NCI-H1092 (cell line): ENCODE measurements around the gene NFATC2.

ENCODE experiments used
- DNase-seq: peaks from one replicate; lab custom pipeline; 2025; lab: John Stamatoyannopoulos, UW

Gene NFATC2

DNA sequence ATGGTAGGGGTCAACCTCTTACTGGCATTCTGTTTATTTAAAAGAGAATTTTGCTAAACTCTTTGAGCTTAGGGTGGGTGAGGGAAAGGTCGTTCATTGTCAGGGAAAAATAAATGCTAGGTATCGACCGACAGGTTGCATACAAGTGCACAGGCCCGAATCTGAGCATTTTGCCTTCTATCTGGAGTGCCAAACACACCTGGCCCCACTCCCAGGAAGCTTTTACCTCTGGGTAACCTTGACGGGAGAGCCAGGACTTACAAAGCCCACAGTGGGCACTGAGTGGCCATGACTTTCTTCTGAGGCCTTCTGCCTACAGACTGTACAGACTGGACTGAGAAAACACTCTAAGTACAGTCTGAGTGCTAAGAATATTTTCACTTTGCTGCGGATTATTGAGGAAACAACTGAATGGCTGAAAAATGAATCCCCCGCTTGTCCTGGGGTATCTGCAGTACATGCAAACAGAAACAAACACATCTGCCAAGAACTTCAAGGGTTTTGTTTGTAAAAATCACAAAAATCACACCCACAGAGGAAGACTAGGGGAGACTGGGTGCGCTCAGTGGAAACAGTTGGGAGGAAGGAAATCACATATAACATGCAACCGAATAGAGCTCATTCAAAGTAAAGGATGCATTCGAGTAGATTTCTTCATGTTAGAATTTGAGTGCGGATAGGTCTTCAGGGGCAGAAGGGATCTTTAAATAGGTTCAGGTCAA is 152.8 kb downstream of the NFATC2 start:
- no peak for DNase-seq

- DNase-seq, result no peak
These were observed 153.6 kb downstream of the NFATC2 start for GRCh38 chr20:51388756-51389542.

GRCh38 chr20:51388227-51388626 is 154.3 kb downstream of the NFATC2 start:
- no peak for DNase-seq

GRCh38 chr20:51387125-51387875 is 155.2 kb downstream of the NFATC2 start:
- DNase-seq, result no peak

GRCh38 chr20:51386586-51386985 is 155.9 kb downstream of the NFATC2 start:
- no peak for DNase-seq

DNA sequence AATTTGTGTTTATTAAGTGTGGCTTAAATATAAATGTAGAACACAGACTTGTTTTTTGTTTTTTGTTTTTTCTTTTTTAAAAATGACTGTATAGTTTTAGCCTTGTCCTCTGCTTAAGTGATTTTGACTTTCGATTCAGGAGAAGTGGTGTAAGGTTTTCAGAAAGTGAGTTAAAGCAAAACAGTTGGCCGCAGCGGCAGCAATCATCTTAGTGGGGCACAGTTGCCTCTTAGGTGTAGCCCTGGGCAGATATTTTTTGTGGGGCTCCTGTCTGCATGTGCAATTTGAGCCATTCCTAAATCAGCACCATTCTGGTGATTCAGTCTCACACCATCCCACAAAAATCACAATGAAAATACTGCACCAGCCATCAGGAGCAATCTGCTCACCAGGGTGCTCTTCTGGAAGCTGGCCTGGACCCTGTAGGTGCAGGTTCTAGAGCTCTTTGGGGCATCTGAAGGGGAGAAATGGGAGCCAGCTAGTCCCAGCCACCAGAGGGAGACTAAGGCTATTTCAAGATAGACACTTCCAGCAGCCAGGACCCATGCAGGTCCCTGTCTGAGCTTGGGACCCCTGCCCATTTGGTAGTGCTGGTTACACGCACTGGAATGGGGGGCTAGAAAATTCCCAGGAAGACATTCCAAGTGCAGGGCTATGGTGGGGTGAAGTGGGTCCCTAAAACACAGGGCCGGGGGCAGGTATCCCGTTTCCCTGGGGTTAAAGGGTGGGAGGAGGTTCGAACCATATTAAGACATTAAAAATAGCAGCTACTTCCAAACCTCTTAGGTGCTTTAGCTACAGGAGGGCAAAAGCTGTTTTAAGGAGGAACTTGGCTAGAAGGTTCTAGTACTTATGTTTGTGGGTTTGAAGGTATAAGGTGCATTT is 156.6 kb downstream of the NFATC2 start:
- no peak for DNase-seq

GRCh38 chr20:51384875-51385274 is 157.6 kb downstream of the NFATC2 start:
- no peak for DNase-seq

GRCh38 chr20:51383891-51384510 is 158.5 kb downstream of the NFATC2 start:
- no peak for DNase-seq

DNA sequence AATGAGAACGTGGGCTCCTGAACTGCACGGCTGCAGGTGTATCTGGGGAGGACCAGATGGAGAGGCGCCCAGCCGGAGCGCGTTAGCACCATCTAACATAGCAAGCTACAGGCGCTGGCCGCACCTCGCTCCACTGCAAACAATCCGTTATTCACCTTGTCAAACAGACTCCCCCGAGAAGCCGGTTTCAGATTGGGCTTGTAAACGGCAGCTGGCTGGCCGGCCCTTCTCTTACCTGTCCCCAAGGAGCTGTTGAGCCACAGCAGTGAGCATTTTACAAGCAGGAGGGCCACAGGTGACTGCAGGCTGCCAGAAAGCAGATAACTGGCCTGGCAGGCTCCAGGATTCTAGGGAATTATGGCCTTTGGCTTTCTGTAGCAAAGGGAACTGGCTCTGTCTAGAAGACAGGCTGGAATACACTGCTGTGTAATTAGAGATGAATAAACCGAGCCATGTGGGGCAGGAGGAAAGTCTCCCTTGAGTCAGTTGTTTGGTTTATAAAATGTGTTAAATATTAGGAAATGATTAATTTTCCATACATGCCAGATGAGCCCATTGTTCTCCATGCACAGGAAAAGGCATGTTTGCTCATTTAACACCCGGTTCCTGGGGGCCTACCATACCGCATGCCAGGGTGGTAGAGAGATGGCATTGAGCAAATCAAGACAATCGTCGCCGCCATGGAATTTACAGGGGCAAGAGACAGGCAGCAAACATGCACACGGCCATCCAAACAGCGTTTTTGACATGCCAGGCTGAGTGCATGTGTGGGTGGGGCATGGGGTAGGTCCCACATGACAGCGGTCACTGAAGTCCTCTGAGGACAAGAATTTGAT is 159.3 kb downstream of the NFATC2 start:
- peak; percentile 73 for DNase-seq

GRCh38 chr20:51382111-51382985 is 160.2 kb downstream of the NFATC2 start:
- DNase-seq, result no peak

GRCh38 chr20:51381557-51381956 is 161.0 kb downstream of the NFATC2 start:
- no peak for DNase-seq

GRCh38 chr20:51380401-51381385 is 161.8 kb downstream of the NFATC2 start:
- DNase-seq, result no peak

DNA sequence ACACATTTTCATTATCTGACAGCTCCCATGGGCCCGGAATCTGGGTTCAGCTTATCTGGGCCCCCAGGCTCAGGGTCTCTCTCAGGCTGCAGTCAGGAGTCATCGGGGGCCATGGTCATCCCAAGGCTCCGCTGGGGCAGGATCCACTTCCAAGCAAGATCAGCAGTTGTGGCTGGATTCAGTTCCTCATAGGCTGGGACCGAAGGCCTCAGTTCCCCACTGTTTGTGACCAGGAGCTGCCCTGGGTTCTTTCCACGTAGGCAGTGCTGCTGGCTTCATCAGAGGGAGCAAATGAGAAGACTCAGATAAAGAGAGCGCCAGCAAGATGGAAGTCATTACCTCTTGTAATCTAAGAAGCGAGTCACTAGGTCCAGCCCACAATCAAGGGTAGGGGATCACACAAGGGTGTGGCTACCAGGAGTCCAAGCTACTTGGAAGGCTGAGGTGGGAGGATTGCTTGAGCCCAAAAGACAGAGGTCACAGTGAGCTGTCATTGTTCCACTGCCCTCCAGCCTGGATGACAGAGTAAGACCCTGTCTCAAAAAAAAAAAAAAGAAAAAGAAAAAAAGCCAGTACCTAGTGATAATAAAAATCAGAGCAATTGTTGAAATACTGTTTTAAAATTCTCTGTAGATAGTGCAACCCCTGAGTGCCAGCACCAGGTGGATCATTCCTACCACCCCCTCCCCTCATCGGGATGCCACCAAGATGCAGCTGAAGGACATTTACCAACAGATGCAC is 162.7 kb downstream of the NFATC2 start:
- no peak for DNase-seq

DNA sequence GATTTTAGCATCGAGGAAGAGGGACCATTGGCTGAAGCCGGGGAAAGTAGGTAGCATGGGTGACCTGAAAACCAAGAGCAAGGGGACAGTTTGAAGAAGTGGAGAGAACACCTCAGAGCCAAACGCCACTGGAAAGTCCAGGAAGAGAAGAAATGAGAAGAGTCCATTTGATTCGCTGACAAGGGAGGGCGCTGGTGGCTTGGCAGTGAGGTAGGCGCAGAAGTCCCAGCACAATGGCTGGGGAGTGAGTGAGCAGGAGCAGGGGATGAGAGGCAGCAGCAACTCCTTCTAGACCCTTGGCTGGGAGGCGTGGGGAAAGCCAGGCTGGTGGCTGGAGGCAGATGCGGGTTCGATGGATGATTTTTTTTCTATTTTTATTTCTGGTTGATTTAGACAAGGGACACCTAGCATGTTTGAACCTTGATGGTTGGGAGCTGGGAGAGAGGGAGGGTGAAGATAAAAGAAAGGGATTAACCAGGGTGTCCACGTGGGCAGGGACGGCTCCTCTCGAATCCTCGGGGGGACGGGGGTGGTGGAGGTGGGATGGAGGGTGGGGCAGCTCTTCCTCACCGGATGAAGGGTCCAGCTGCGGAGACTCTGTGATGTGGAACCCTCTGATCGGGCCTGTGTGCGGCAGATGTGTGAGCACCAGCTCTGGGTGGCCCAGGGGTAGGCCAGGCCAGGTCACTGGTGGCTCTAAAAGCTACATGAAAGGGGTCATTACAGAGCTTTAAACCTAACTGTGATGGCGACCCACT is 164.2 kb downstream of the NFATC2 start:
- no peak for DNase-seq

GRCh38 chr20:51377132-51377531 is 165.4 kb downstream of the NFATC2 start:
- DNase-seq, result no peak

DNA sequence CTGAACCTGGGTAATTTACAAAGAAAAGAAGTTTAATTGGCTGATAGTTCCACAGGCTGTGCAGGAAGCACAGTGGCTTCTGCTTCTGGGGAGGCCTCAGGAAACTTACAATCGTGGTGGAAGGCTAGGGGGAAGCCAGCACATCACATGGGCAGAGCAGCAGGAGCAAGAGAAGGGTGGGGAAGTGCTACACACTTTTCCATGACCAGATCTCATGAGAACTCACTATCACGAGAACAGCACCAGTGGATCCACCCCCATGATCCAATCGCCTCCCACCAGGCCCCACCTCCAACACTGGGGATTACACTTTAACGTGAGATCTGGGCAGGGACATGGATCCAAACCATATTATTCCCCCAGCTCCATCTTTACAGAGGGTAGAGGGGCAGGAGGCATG is 166.4 kb downstream of the NFATC2 start:
- no peak for DNase-seq

DNA sequence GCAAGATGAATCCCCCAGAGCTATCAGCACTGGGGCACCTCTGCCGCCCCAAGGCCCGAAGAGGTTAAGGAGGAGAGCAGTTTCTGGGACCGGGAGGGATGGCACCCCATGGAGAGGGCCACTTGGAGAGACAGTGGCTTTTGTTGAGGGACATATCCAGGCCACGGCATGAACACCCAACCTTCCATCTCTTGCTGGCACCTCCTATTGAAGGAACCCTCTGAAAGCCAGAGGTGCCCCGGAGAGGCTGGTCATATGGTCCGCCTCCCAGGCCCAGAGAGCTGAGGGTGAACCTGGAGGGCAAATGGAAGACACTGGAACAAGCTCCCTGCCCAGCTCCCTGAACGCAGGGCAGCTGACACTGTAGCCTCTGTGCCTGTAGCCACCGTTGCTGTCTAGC is 167.0 kb downstream of the NFATC2 start:
- no peak for DNase-seq
